Adrenal gland (tissue), 12 donors: Measurements from ENCODE around the gene POLR3K. TPM values are rescaled to one million over a fixed set of nuclear protein-coding genes. Genes with fewer than 3 reads are reported as not detected.
A peak's percentile ranks its signal among the peaks of the same experiment; 100 is the strongest.

ENCODE experiments used
- DNase-seq, 7 donors: peaks; one replicate each; pipeline ENCODE4 v3.0.0-alpha.2; 2019 to 2020
- H3K27ac ChIP-seq, 5 donors: fragments of 200-600 bp; sonication (generic) in 4 of 5; 1 replicate in 3 of 5; 2 replicates in 2 of 5; pipeline versions ENCODE4 v1.5.1 to v1.8.0; 2016 to 2020; ENCODE audit warnings: mild to moderate bottlenecking in 1 of 5
- H3K27me3 ChIP-seq: fragments of 200-600 bp; 2 replicates; pipeline ENCODE4 v1.8.0; 2021
- H3K36me3 ChIP-seq, 2 donors: fragments of 200-600 bp; replicated peaks in 1 of 2; 1 replicate in 1 of 2; 2 replicates in 1 of 2; pipeline versions ENCODE4 v1.5.1 to v1.8.0; 2018 to 2022
- H3K4me1 ChIP-seq, 2 donors: fragments of 200-600 bp; replicated peaks in 1 of 2; 1 replicate in 1 of 2; 2 replicates in 1 of 2; pipeline versions ENCODE4 v1.5.1 to v1.8.0; 2018 to 2021
- H3K4me3 ChIP-seq, 4 donors: fragments of 200-600 bp; sonication (generic) in 3 of 4; one replicate each; pipeline ENCODE4 v1.5.1; 2016 to 2018
- H3K9me3 ChIP-seq, 3 donors: fragments of 200-600 bp; sonication (generic) in 1 of 3; replicated peaks in 1 of 3; 1 replicate in 2 of 3; 2 replicates in 1 of 3; pipeline versions ENCODE4 v1.5.1 to v1.8.0; 2016 to 2021
- POLR2A ChIP-seq, 2 donors: fragments of 450-650 bp; IDR thresholded peaks; one replicate each; pipeline ENCODE4 v1.6.1; 2017; ENCODE audit warnings: antibody characterized with exemption in 2 of 2, mild to moderate bottlenecking in 2 of 2, moderate library complexity in 1 of 2
- WGBS, 4 donors: extraction: QIAGEN DNeasy Blood & Tissue Kit in 2 of 4; methylation state at CpG; one replicate each; pipeline versions ENCODE4 v1.1.5 to v1.1.7; 2013 to 2017; 5-methylcytosine and 5-hydroxymethylcytosine counted together
- intact Hi-C, 2 donors: fragments of 100-400 bp; cut with DNase I; formaldehyde crosslinking; loops; one replicate each; pipeline versions ENCODE4 v1.14.1 to v1.15.0; 2022 to 2023
- polyA plus RNA-seq, 3 donors: library from polyadenylated mRNA; stranded (reverse); fragments of 200-250 nt in 2 of 3; fragments of 350-450 nt in 1 of 3; fragmentation: Illumina TruSeq in 1 of 3; extraction: RNeasy Lipid Tissue Mini Kit (QIAGEN cat#74804) in 1 of 3; gene quantifications; one replicate each; pipeline ENCODE4 v1.2.3, GENCODE V29; 2013 to 2014
- total RNA-seq, 9 donors: library from RNA; depleted of rRNA in 4 of 9; stranded (reverse); fragments of >200 nt in 4 of 9; fragments of 120-200 nt in 1 of 9; fragmentation: NEBNext Ultra II Directional in 1 of 9; extraction: Animal tissue kit (Norgen Biotek cat#: 25700) in 1 of 9; gene quantifications; one replicate each; pipeline versions ENCODE4 v1.1.0 to v1.2.4, GENCODE V29; 2013 to 2023
- TF ChIP-seq, protein P1 (sequence below), 6 experiments: fragments of 450-650 bp in 4 of 6; fragments of 200-600 bp in 2 of 6; sonication (generic) in 1 of 6; IDR thresholded peaks; 1 replicate in 5 of 6; 2 replicates in 1 of 6; pipeline versions ENCODE4 v1.5.1 to v1.8.0; 2016 to 2021; ENCODE audit warnings: antibody characterized with exemption in 6 of 6, mild to moderate bottlenecking in 2 of 6, moderate library complexity in 1 of 6
- donor health status: healthy with polysubstance abuse.
- donor health status: Bipolar disorder and iron deficiency.
- donor health status: DM: yes; HTN: yes; CAD: no.
- donor health status: DM: no; HTN: no; CAD: no.
- donor health status: DM: no; HTN: no; CAD: no.
- donor health status: DM: yes; HTN: yes; CAD: no.

Gene POLR3K
- total and polyA plus RNA-seq, 12 donors: 3.6 to 21.4 (median 8.6) TPM

DNA sequence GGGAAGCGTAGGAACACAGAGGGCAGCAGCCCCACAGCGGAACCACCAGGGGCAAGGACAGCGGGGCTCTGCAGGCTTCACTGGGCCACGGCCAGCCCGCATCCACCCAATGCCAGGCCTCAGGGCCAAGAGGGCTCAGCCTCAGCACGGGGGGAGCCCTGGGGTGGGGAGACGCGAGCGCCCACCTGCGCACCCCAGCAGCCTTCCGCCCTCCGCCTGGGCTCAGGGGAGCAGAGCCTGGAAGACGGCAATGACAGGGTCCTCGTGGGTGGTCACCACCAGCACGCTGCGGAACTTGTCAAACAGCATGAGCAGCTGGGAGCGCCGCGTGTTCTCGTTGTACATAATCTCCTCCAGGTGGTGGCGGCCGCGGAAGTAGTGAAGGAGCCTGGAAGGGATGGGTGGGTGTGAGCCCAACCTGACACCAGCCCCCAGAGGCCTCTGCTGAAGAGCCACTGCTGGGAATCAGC is 33.1 kb upstream of the POLR3K start:
- peaks cover 6 to 25% of the 10 kb centered on the region in 2 donors for H3K4me1 ChIP-seq
- DNase-seq: no peak
- TF ChIP-seq, protein P1, sequence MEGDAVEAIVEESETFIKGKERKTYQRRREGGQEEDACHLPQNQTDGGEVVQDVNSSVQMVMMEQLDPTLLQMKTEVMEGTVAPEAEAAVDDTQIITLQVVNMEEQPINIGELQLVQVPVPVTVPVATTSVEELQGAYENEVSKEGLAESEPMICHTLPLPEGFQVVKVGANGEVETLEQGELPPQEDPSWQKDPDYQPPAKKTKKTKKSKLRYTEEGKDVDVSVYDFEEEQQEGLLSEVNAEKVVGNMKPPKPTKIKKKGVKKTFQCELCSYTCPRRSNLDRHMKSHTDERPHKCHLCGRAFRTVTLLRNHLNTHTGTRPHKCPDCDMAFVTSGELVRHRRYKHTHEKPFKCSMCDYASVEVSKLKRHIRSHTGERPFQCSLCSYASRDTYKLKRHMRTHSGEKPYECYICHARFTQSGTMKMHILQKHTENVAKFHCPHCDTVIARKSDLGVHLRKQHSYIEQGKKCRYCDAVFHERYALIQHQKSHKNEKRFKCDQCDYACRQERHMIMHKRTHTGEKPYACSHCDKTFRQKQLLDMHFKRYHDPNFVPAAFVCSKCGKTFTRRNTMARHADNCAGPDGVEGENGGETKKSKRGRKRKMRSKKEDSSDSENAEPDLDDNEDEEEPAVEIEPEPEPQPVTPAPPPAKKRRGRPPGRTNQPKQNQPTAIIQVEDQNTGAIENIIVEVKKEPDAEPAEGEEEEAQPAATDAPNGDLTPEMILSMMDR (IDR thresholded peaks at IDR 0.05): no peak
- TF ChIP-seq POLR2A (IDR thresholded peaks at IDR 0.05): no peak
- no peak overlapping the region for H3K27ac ChIP-seq
- intact Hi-C loops: no loop called here
- WGBS, 4 donors: 90 to 91% (median 91%) methylated on average over 6 to 23 of the region's 23 CpGs; no CpG with 5 or more reads in 1 of the 4 donors
- H3K36me3 ChIP-seq: peaks cover 0 to 57% of the 10 kb centered on the region in 2 donors
- H3K27me3 ChIP-seq: no peaks in the 10 kb centered on the region
- H3K9me3 ChIP-seq: no peaks in the 10 kb centered on the region
- H3K4me3 ChIP-seq: no peak overlapping the region

DNA sequence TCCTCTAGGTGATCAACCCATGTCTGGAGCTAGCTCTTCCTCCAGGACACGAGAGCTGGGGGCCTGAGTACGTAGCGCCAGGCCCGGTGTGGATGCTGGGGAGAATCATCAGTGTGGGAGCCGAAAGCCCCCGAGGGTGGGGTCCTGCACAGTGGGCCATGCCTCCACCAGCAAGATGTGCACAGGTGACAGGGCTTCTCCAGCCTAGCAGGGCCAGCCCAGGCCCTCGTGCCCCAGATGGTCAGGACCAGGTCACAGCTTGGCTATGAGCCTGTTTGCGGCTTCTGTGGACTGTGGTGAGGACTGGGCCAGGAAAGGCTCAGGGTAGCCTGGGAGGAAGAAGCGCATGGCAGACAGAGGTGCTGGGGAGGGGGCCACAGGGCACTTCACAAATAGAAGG is 32.5 kb upstream of the POLR3K start:
- H3K9me3 ChIP-seq: no peaks in the 10 kb centered on the region
- peaks cover 6 to 20% of the 10 kb centered on the region in 2 donors for H3K4me1 ChIP-seq
- H3K27me3 ChIP-seq: no peaks in the 10 kb centered on the region
- intact Hi-C loops: no loop called here
- no peak overlapping the region for H3K4me3 ChIP-seq
- peaks cover 0 to 57% of the 10 kb centered on the region in 2 donors for H3K36me3 ChIP-seq
- WGBS, 4 donors: 75 to 82% (median 79%) methylated on average over 8 to 9 of the region's 9 CpGs
- DNase-seq: no peak
- no peak for TF ChIP-seq POLR2A (IDR thresholded peaks at IDR 0.05)
- TF ChIP-seq, protein P1 (IDR thresholded peaks at IDR 0.05): no peak
- H3K27ac ChIP-seq: peak overlapping the region in 1 of 5 donors; percentile 85

DNA sequence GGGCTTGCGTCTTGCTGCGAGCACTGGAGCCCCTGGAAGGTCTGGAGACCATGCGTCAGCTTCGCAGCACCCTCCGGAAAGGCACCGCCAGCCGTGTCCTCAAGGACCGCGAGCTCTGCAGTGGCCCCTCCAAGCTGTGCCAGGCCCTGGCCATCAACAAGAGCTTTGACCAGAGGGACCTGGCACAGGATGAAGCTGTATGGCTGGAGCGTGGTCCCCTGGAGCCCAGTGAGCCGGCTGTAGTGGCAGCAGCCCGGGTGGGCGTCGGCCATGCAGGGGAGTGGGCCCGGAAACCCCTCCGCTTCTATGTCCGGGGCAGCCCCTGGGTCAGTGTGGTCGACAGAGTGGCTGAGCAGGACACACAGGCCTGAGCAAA is 32.0 kb upstream of the POLR3K start:
- peaks cover 0 to 55% of the 10 kb centered on the region in 2 donors for H3K36me3 ChIP-seq
- 60 to 91% (median 79%) methylated on average over 6 to 18 of the region's 18 CpGs for WGBS, 4 donors
- H3K27ac ChIP-seq: peak overlapping the region in 3 of 5 donors; percentile 41 to 85 (median 82)
- no peaks in the 10 kb centered on the region for H3K9me3 ChIP-seq
- H3K27me3 ChIP-seq: no peaks in the 10 kb centered on the region
- no peak for TF ChIP-seq POLR2A (IDR thresholded peaks at IDR 0.05)
- TF ChIP-seq, protein P1 (IDR thresholded peaks at IDR 0.05): no peak
- intact Hi-C loops: no loop called here
- H3K4me1 ChIP-seq: peaks cover 6 to 20% of the 10 kb centered on the region in 2 donors
- no peak overlapping the region for H3K4me3 ChIP-seq
- DNase-seq: no peak

DNA sequence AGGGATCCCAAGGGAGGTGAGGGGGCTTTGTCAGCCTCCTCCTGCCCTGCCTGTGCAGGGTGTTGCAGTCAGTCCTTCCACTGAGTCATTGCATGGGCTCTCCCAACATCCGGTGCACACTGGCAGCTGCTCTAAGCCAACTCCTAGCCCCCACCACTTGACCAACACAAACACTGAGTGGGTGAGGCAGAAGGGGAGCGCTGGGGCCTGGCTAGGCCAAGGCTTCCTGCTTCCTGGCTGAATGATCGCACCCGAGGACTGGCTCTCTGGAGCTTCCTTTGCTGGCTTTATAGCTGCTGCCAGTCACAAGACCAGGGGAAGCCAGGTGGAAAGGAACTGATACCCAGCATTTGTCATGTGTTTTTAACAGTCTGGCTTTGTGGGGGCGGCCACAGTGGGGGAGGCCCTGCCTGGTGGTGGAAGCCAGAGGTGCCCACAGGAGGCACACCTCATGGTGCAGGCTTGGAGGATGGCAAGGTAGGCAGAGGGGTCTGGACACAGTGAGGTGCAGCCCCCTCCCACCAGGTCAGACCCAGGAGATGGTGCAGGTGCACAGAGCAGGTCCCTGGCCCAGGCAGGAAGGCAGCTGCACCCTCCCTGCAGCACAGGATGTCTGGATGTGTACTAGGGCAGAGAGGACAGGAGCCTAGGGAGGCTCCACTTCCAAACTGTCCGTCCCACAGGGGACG is 31.5 kb upstream of the POLR3K start:
- Histone ChIP-seq H3K27me3 (no peaks in the 10 kb centered on the region), H3K27ac (peak overlapping the region in 4 of 5 donors; percentile 41 to 85 (median 70)), H3K4me3 (no peak overlapping the region), H3K36me3 (peaks cover 0 to 54% of the 10 kb centered on the region in 2 donors), H3K4me1 (peaks cover 7 to 23% of the 10 kb centered on the region in 2 donors), H3K9me3 (no peaks in the 10 kb centered on the region)
- TF ChIP-seq, protein P1 (IDR thresholded peaks at IDR 0.05): no peak
- peak in 1 of 2 donors; percentile 47 for TF ChIP-seq POLR2A (IDR thresholded peaks at IDR 0.05)
- WGBS, 4 donors: 33 to 45% (median 41%) methylated on average over 3 to 7 of the region's 7 CpGs
- DNase-seq: peak in 6 of 7 donors; percentile 61 to 80 (median 77)
- intact Hi-C loops: no loop called here
